Heart right ventricle (tissue), 16 donors: Measurements from ENCODE around the gene MCCC1. TPM values are rescaled to one million over a fixed set of nuclear protein-coding genes. Genes with fewer than 3 reads are reported as not detected.

Experiments
- ATAC-seq, 8 donors: fragments of 200-7000 bp; cut with Tn5 transposase; one replicate each; pipeline ENCODE4 v1.9.1; 2020; ENCODE audit warnings: mild to moderate bottlenecking in 8 of 8, moderate library complexity in 8 of 8, moderate number of reproducible peaks in 1 of 8
- DNase-seq, 2 donors: peaks; one replicate each; pipeline ENCODE4 v3.0.0-alpha.2; 2020
- H3K27ac ChIP-seq, 10 donors: fragments of 200-600 bp; sonication (generic) in 2 of 10; one replicate each; pipeline versions ENCODE4 v1.5.0 to v1.8.0; 2020 to 2022; ENCODE audit warnings: mild to moderate bottlenecking in 3 of 10
- H3K27me3 ChIP-seq, 7 donors: fragments of 200-600 bp; one replicate each; pipeline ENCODE4 v1.8.0; 2021 to 2022; ENCODE audit warnings: mild to moderate bottlenecking in 2 of 7
- H3K36me3 ChIP-seq, 9 donors: fragments of 200-600 bp; sonication (generic) in 1 of 9; one replicate each; pipeline versions ENCODE4 v1.5.0 to v1.8.0; 2020 to 2022; ENCODE audit warnings: mild to moderate bottlenecking in 2 of 9
- H3K4me1 ChIP-seq, 9 donors: fragments of 200-600 bp; sonication (generic) in 1 of 9; one replicate each; pipeline versions ENCODE4 v1.5.0 to v1.8.0; 2020 to 2022; ENCODE audit warnings: mild to moderate bottlenecking in 4 of 9
- H3K4me3 ChIP-seq, 10 donors: fragments of 200-600 bp; sonication (generic) in 2 of 10; one replicate each; pipeline versions ENCODE4 v1.5.0 to v1.8.0; 2020 to 2022; ENCODE audit warnings: mild to moderate bottlenecking in 7 of 10, moderate library complexity in 2 of 10
- H3K9me3 ChIP-seq, 11 donors: fragments of 200-600 bp in 10 of 11; sonication (generic) in 2 of 11; one replicate each; pipeline versions ENCODE4 v1.5.0 to v1.8.0; 2013 to 2022; ENCODE audit warnings: mild to moderate bottlenecking in 2 of 11, control low read depth in 1 of 11, moderate library complexity in 1 of 11
- CTCF ChIP-seq, 9 donors: fragments of 200-600 bp; sonication (generic) in 2 of 9; IDR thresholded peaks; one replicate each; pipeline versions ENCODE4 v1.5.0 to v1.8.0; 2021 to 2022; ENCODE audit warnings: antibody characterized with exemption in 9 of 9, mild to moderate bottlenecking in 5 of 9, moderate library complexity in 1 of 9
- WGBS, 2 donors: extraction: QIAGEN DNeasy Blood & Tissue Kit; methylation state at CpG; one replicate each; pipeline ENCODE4 v1.1.7; 2013; ENCODE audit warnings: inconsistent platforms in 1 of 2; 5-methylcytosine and 5-hydroxymethylcytosine counted together
- intact Hi-C, 10 donors: fragments of 100-400 bp; cut with DNase I; formaldehyde crosslinking; loops; one replicate each; pipeline versions ENCODE4 v1.11.1 to v1.14.2; 2022
- polyA plus RNA-seq, 2 donors: library from polyadenylated mRNA; stranded (reverse); fragments of 200-250 nt; gene quantifications; one replicate each; pipeline ENCODE4 v1.2.3, GENCODE V29; 2013
- total RNA-seq, 10 donors: library from RNA; stranded (reverse); fragmentation: NEBNext Ultra II Directional in 3 of 10; extraction: Animal tissue kit (Norgen Biotek cat#: 25700) in 3 of 10; gene quantifications; one replicate each; pipeline versions ENCODE4 v1.2.1 to v1.2.4, GENCODE V29; 2021 to 2023
- donor health status: Arrhythmogenic right ventricular cardiomyopathy.
- donor health status: ischemic (EF 13 %, LVEDD 7.1; RV severe dilation, severe dysfunction).
- donor health status: healthy with polysubstance abuse.
- donor health status: DM: no; HTN: yes; CAD: no.
- donor health status: DM: no; HTN: no; CAD: no.
- donor health status: ischemic (EF 25% LVEDD 6.9; RV normal size, moderate dysfunction).
- donor health status: ischemic (EF 25% LVEDD 5.7; RV mildly dilated, moderate dysfunction).
- donor health status: healthy.
- donor health status: DM: yes; HTN: yes; CAD: no.
- donor health status: Ischemic cardiomyopathy.
- donor health status: ischemic (EF 35%, LVEDD 5.7; RV mildly dilated, moderate dysfunction).
- donor health status: nonischemic (EF 11% LVEDD 7.7; RV severe dilation, severe dysfunction).
- donor health status: DM: yes; HTN: yes; CAD: no.
- donor health status: PGD.
- donor health status: ischemic (EF 29% LVEDD 5.4; RV normal size, mild dysfunction).
- donor health status: nonischemic (EF 23%, LVEDD 6.1; RV moderate dilation, normal function).

Gene MCCC1
- total and polyA plus RNA-seq, 12 donors, result 28.9 to 62.9 (median 46.0) TPM

GRCh38 chr3:183061391-183062172, 37.7 kb downstream of the MCCC1 start:
- no peak overlapping the region for H3K27ac ChIP-seq
- WGBS, 2 donors, result 87 to 95% methylated on average over 6 of the region's 6 CpGs
- intact Hi-C loops, result no loop called here
- no peak for ATAC-seq
- no peak overlapping the region for H3K4me3 ChIP-seq
- H3K36me3 ChIP-seq, result peaks cover 0 to 41% (median 8%) of the 10 kb centered on the region in 9 donors
- no peak for DNase-seq
- no peaks in the 10 kb centered on the region for H3K9me3 ChIP-seq
- H3K27me3 ChIP-seq, result no peaks in the 10 kb centered on the region
- H3K4me1 ChIP-seq, result no peaks in the 10 kb centered on the region
- TF ChIP-seq CTCF (IDR thresholded peaks at IDR 0.05), result no peak

- Histone ChIP-seq H3K4me3 (no peak overlapping the region), H3K9me3 (no peaks in the 10 kb centered on the region), H3K27ac (no peak overlapping the region), H3K4me1 (no peaks in the 10 kb centered on the region), H3K27me3 (no peaks in the 10 kb centered on the region), H3K36me3 (peaks cover 0 to 39% (median 14%) of the 10 kb centered on the region in 9 donors)
- WGBS, 2 donors, result 97 to 100% methylated on average over 2 of the region's 2 CpGs
- DNase-seq, result no peak
- ATAC-seq, result no peak
- intact Hi-C loops, result no loop called here
- no peak for TF ChIP-seq CTCF (IDR thresholded peaks at IDR 0.05)
Measured at GRCh38 chr3:183058351-183058750, 40.9 kb downstream of the MCCC1 start.

GRCh38 chr3:183050706-183051105, 48.6 kb downstream of the MCCC1 start:
- intact Hi-C loops, result no loop called here
- peaks cover 0 to 85% (median 32%) of the 10 kb centered on the region in 9 donors for H3K36me3 ChIP-seq
- ATAC-seq, result no peak

GRCh38 chr3:183046883-183047282, 52.4 kb downstream of the MCCC1 start:
- H3K9me3 ChIP-seq, result peaks cover 0 to 11% (median 0%) of the 10 kb centered on the region in 11 donors
- WGBS, 2 donors, result 44 to 52% methylated on average over 2 of the region's 2 CpGs
- no peak overlapping the region for H3K27ac ChIP-seq
- H3K27me3 ChIP-seq, result no peaks in the 10 kb centered on the region
- DNase-seq (no peak), ATAC-seq (no peak)
- H3K4me1 ChIP-seq, result no peaks in the 10 kb centered on the region
- peaks cover 0 to 88% (median 37%) of the 10 kb centered on the region in 9 donors for H3K36me3 ChIP-seq
- TF ChIP-seq CTCF (IDR thresholded peaks at IDR 0.05), result no peak
- intact Hi-C loops, result no loop called here
- H3K4me3 ChIP-seq, result no peak overlapping the region

More at GRCh38 chr3:183050706-183051105, 48.6 kb downstream of the MCCC1 start:
- no peak for TF ChIP-seq CTCF (IDR thresholded peaks at IDR 0.05)
- no peak for DNase-seq
- no peak overlapping the region for H3K27ac ChIP-seq
- no peak overlapping the region for H3K4me3 ChIP-seq
- no peaks in the 10 kb centered on the region for H3K4me1 ChIP-seq
- no peaks in the 10 kb centered on the region for H3K27me3 ChIP-seq
- H3K9me3 ChIP-seq, result peaks cover 0 to 11% (median 0%) of the 10 kb centered on the region in 11 donors
